HK-2 (cell line): ENCODE data around the gene IGSF8.
A peak's percentile ranks its signal among the peaks of the same experiment; 100 is the strongest.
"Not testable (repeated sequence)": the region's sequence is repeated elsewhere in the genome, so short reads cannot be mapped to it uniquely, and the experiment has no call there.

ENCODE experiments used
- DNase-seq: peaks from one replicate; pipeline ENCODE4 v3.0.0-alpha.2; 2018; ENCODE audit not compliant: unreplicated experiment

IGSF8 gene

GRCh38 chr1:160066829-160067745 is 31.3 kb downstream of the IGSF8 start:
- DNase-seq: no peak

DNA sequence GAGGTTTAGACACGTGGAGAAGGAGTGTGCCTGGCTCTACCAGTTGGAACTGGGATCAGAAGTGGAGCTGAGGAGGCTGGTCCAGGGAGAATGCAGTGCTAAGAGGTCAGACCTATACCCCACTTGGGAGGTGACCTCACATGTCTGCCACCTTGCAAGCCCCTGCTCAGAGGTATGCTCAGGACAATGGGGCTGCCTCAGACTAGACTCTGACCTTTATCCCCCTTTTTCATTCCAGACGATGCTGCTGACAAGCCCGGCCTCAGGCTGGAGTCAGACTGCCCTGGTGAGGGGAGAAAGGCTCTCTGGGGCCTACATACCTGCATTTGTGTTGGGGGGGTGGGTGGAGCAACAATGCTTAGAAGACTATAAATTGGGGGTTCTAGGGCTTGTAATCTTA is 33.7 kb downstream of the IGSF8 start:
- no peak for DNase-seq

GRCh38 chr1:160064164-160064563 is 34.3 kb downstream of the IGSF8 start:
- DNase-seq: no peak

DNA sequence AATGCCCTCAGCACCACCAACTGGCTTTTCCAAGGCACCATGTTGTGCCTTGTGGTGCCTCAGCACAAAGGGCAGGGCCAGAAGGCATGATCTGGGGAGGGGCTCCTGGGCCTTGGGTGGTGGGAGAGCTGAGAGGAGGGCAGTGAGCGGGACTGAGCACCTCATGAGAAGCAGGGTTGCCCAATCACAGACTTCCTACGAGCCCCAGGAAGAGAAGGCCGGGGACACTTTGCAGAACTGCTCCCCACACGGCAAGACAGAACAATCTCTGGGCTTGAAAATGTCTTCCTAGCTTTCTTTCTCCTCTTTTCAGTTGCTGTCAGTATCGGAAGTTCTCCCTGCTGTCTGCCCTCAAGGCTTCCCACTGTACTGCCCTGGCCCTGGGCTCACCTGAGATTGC is 35.2 kb downstream of the IGSF8 start:
- DNase-seq: no peak

GRCh38 chr1:160062230-160062532 is 36.2 kb downstream of the IGSF8 start:
- no peak for DNase-seq

GRCh38 chr1:160061369-160062229 is 36.8 kb downstream of the IGSF8 start:
- DNase-seq: no peak

DNA sequence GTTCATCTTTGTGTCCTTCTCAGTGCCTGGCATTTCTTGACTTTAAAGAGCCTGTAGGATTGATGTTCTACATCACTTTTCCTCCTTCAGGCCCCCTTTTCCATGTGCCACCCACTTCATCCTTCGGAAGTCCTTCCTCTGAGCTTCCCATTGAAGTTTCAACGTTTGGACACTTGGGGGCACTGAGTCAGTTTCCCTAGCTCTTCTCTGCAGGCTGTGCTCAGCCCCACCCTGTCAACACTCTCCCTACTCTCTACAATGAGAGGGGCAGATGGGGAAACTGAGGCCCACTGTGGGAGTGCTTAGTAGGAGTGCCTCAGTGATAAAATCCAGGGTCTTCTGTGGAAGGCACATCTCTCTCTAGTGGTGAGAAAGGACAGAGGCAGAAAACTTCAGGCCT is 40.3 kb downstream of the IGSF8 start:
- no peak for DNase-seq

- no peak for DNase-seq
These were observed 41.7 kb downstream of the IGSF8 start for GRCh38 chr1:160056648-160057169.

DNA sequence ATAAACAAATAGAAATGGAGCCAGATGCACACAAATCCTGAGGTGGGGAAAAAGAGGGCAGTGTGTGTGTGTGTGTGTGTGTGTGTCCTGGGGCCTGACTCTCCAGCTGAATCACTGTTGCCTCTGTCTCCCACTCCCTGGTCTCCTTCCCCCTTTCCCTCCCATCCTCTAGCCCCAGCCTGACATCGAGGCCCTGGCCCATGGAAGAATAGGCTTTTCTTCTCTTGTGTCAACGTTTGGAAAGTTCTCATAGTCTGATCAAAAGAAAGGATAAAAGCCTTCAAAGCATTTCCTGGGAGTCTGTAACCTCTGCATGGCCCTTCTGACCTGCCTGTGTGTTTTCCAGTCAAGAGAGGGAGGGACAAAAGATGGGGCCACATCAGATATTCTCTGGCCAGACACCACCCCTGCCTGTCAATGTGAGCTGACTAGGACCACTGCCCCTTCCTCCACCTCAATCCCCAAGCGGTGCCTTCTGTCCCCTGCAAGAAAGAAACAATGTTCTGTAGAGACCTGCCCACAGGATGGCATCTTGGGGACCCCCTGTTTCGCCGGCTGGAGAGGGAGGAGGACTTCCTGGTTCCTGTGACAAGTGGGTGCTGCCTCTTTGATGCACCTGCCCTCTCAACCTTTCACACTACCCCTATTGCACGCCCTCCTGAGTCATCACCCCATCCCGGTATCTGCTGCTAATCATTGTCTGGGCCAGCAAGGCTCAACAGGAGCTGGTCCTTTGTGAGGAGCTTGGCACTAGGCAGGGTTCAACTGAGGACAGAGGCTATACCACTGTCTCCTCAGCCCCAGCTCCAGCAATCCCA is 44.7 kb downstream of the IGSF8 start:
- no peak for DNase-seq

DNA sequence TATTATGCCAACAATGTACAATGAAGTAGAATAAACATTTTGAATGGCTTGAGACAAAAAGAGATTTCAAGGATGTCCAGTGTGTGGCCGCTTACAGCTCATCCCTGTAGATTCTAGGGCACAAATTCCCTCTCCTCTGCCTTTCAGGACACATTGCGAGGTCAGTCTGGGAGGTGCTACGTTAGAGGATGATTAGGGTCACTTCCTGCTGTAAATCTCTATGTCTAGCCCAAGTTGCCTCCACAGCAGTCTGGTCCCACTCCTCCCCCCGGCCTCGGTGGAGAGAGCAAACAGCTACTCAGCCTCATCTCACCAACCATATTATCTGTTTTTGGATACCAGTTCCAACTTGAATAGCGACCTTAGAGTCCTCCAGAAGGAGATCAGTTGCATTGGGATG is 45.5 kb downstream of the IGSF8 start:
- DNase-seq: no peak

- DNase-seq: no peak
These were observed 47.8 kb downstream of the IGSF8 start for GRCh38 chr1:160050619-160051018.

- DNase-seq: not testable (repeated sequence)
These were observed 48.2 kb downstream of the IGSF8 start for GRCh38 chr1:160050182-160050581.

DNA sequence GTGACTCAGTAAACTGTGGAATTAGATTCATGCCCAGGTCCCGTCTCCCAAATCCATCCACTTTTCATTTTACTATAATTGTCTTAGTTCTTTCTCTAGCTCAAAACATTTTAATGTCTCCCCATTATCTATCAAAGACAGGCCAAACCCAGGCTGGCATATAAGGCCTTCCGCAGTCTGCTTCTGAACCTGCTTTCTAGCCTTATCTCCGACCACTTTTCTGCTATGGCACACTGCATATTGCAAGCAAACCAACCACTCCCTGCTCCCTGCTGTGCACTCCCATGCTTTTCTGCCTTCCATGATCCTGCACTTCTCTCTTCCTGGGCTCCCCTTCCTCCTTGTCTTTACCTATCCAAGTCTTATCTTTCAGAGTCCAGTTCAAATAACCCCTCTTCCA is 49.3 kb downstream of the IGSF8 start:
- DNase-seq: no peak

GRCh38 chr1:160048335-160048734 is 50.1 kb downstream of the IGSF8 start:
- no peak for DNase-seq

- DNase-seq: no peak
These were observed 51.1 kb downstream of the IGSF8 start for GRCh38 chr1:160047111-160047991.

- DNase-seq: peak; percentile 17
These were observed 51.8 kb downstream of the IGSF8 start for GRCh38 chr1:160046494-160047110.

- DNase-seq: no peak
These were observed 52.8 kb downstream of the IGSF8 start for GRCh38 chr1:160045653-160046052.

DNA sequence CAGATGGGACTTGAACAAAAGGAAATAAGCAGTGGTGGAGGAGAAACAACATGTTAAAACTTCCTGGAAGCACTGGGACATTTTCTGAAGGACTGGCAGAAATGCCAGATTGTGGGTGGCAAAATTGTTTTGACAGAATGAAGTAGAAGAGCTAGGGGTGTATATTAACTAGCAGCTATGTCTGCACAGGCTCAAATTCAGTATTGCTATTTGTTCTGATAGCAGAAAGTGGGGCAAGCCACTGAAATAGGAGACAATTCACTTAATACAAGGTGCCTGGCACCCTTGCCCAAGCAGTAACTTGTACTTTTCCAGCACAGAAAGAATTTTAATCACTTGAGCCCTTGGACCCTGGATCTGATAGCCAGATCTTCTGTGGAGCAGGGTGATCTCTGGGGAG is 54.9 kb downstream of the IGSF8 start:
- DNase-seq: no peak
